Muscle layer of colon (tissue), 2 donors: Measurements from ENCODE around the gene SCAMP2.

Experiments
- H3K27ac ChIP-seq: one replicate; pipeline ENCODE4 v1.7.0; 2013; ENCODE audit warnings: low read depth, mild to moderate bottlenecking, low read length, moderate library complexity
- H3K27me3 ChIP-seq, 2 donors: one replicate each; pipeline ENCODE4 v1.7.0; 2013; ENCODE audit warnings: low read length in 2 of 2, mild to moderate bottlenecking in 2 of 2; ENCODE audit not compliant: insufficient read depth in 2 of 2, control insufficient read depth in 1 of 2
- H3K36me3 ChIP-seq: one replicate; pipeline ENCODE4 v1.7.0; 2013; ENCODE audit warnings: mild to moderate bottlenecking, low read length; ENCODE audit not compliant: insufficient read depth
- H3K4me1 ChIP-seq: one replicate; pipeline ENCODE4 v1.7.0; 2013; ENCODE audit warnings: mild to moderate bottlenecking, low read length; ENCODE audit not compliant: insufficient read depth
- H3K4me3 ChIP-seq, 2 donors: one replicate each; pipeline ENCODE4 v1.7.0; 2013; ENCODE audit warnings: low read length in 2 of 2, low read depth in 1 of 2, mild to moderate bottlenecking in 1 of 2, moderate library complexity in 1 of 2
- H3K9ac ChIP-seq: one replicate; pipeline ENCODE4 v1.7.0; 2013; ENCODE audit warnings: low read length
- H3K9me3 ChIP-seq: one replicate; pipeline ENCODE4 v1.7.0; 2013; ENCODE audit warnings: mild to moderate bottlenecking, low read length
- donor health status: abdominal sarcoma.
- donor health status: Adenocarcinoma of cecum.

Gene SCAMP2

GRCh38 chr15:74799856-74800558 lies 73.2 kb downstream of the SCAMP2 start:
- peaks cover 18% of the 10 kb centered on the region for H3K36me3 ChIP-seq
- no peaks in the 10 kb centered on the region for H3K9me3 ChIP-seq
- H3K4me1 ChIP-seq = peaks cover 11% of the 10 kb centered on the region
- H3K9ac ChIP-seq = no peak overlapping the region
- no peak overlapping the region for H3K4me3 ChIP-seq
- H3K27ac ChIP-seq = no peak overlapping the region
- no peaks in the 10 kb centered on the region for H3K27me3 ChIP-seq

- Histone ChIP-seq H3K9me3 (no peaks in the 10 kb centered on the region), H3K36me3 (peaks cover 18% of the 10 kb centered on the region), H3K4me1 (peaks cover 11% of the 10 kb centered on the region), H3K9ac (no peak overlapping the region), H3K4me3 (no peak overlapping the region), H3K27me3 (no peaks in the 10 kb centered on the region), H3K27ac (no peak overlapping the region)
Measured at GRCh38 chr15:74799255-74799855, 73.8 kb downstream of the SCAMP2 start.

GRCh38 chr15:74798388-74799254 lies 74.5 kb downstream of the SCAMP2 start:
- H3K4me3 ChIP-seq = no peak overlapping the region
- peaks cover 18% of the 10 kb centered on the region for H3K36me3 ChIP-seq
- H3K9ac ChIP-seq = no peak overlapping the region
- no peak overlapping the region for H3K27ac ChIP-seq
- no peaks in the 10 kb centered on the region for H3K9me3 ChIP-seq
- H3K27me3 ChIP-seq = no peaks in the 10 kb centered on the region
- H3K4me1 ChIP-seq = peaks cover 11% of the 10 kb centered on the region

GRCh38 chr15:74795966-74796625 lies 77.1 kb downstream of the SCAMP2 start:
- peaks cover 18% of the 10 kb centered on the region for H3K4me1 ChIP-seq
- H3K9me3 ChIP-seq = no peaks in the 10 kb centered on the region
- peaks cover 14% of the 10 kb centered on the region for H3K36me3 ChIP-seq
- no peaks in the 10 kb centered on the region for H3K27me3 ChIP-seq
- H3K9ac ChIP-seq = no peak overlapping the region
- no peak overlapping the region for H3K4me3 ChIP-seq
- no peak overlapping the region for H3K27ac ChIP-seq

GRCh38 chr15:74794970-74795349 lies 78.2 kb downstream of the SCAMP2 start:
- no peak overlapping the region for H3K9ac ChIP-seq
- no peaks in the 10 kb centered on the region for H3K9me3 ChIP-seq
- no peaks in the 10 kb centered on the region for H3K27me3 ChIP-seq
- no peak overlapping the region for H3K4me3 ChIP-seq
- no peak overlapping the region for H3K27ac ChIP-seq
- H3K36me3 ChIP-seq = peaks cover 14% of the 10 kb centered on the region
- peaks cover 21% of the 10 kb centered on the region for H3K4me1 ChIP-seq

GRCh38 chr15:74794248-74794969 lies 78.8 kb downstream of the SCAMP2 start:
- Histone ChIP-seq H3K27ac (no peak overlapping the region), H3K4me1 (peaks cover 21% of the 10 kb centered on the region), H3K9ac (no peak overlapping the region)

More at GRCh38 chr15:74794248-74794969, 78.8 kb downstream of the SCAMP2 start:
- Histone ChIP-seq H3K9me3 (no peaks in the 10 kb centered on the region), H3K4me3 (no peak overlapping the region), H3K27me3 (no peaks in the 10 kb centered on the region), H3K36me3 (peaks cover 11% of the 10 kb centered on the region)
